ENCODE measurements around the gene TMEM219. TPM values are rescaled to one million over a fixed set of nuclear protein-coding genes. Genes with fewer than 3 reads are reported as not detected.
A peak's percentile ranks its signal among the peaks of the same experiment; 100 is the strongest.
"Not testable (repeated sequence)": the region's sequence is repeated elsewhere in the genome, so short reads cannot be mapped to it uniquely, and the experiment has no call there.

TMEM219 gene
- total and polyA plus RNA-seq, 2 donors (not counting 3 experiments of a cell fraction or from before 2014, with no cell fraction given), result 110 to 182 TPM

- no peak overlapping the region for H3K4me3 ChIP-seq (replicated peaks in 1 of 3; ENCODE audit: insufficient read depth in 1 of 3, low read depth in 1 of 3, low read length in 3 of 3)
- ChIA-PET CTCF (interaction anchor here (0.6 to 2.5 kb wide), 9 partner anchors 10 to 227 kb away, joined by 3 to 11 read pairs (median 5); partner anchors contain the start of genes ASPHD1, TAOK2 and TMEM219), POLR2A (no interaction called here)
- dilution Hi-C loops (cut with MboI; ENCODE audit: extremely low pct_ligation_motif_present, low sequenced_read_pairs) (no loop called here), intact Hi-C loops (cut with micrococcal nuclease) (loop anchor here (5.0 kb wide), 1 partner anchor 105 kb away; the partner anchor contains the start of gene MVP)
- H2AFZ ChIP-seq (ENCODE audit: low read depth, low read length), result no peak overlapping the region
- FAIRE-seq (peak; percentile 46), DNase-seq (ENCODE audit: low read depth, low spot score) (no peak)
- H3K4me1 ChIP-seq (ENCODE audit: control insufficient read depth, extremely low read depth, insufficient read depth, low read length), result peaks cover 15% of the 10 kb centered on the region
- H3K79me2 ChIP-seq (ENCODE audit: control insufficient read depth, insufficient read depth, low read length), result peaks cover 10% of the 10 kb centered on the region
- H3K4me2 ChIP-seq (ENCODE audit: insufficient read depth, low read length), result peak overlapping the region; percentile 77
- no peak overlapping the region for H3K27ac ChIP-seq (ENCODE audit: insufficient read depth, low read depth, low read length)
- H3K9me3 ChIP-seq (replicated peaks; ENCODE audit: control insufficient read depth, insufficient read depth, low read length), result no peaks in the 10 kb centered on the region
- BruUV-seq (replicated peaks), result no TSS peak
- peaks cover 3 to 4% of the 10 kb centered on the region in 2 experiments for H3K36me3 ChIP-seq (ENCODE audit: control insufficient read depth in 2 of 2, extremely low read depth in 1 of 2, insufficient read depth in 2 of 2, low read length in 2 of 2)
- H3K27me3 ChIP-seq (ENCODE audit: control insufficient read depth in 2 of 2, insufficient read depth in 2 of 2, low read length in 2 of 2), result no peaks in the 10 kb centered on the region
- TF ChIP-seq MAX (IDR thresholded peaks at IDR 0.05; ENCODE audit: insufficient read depth, insufficient read length), result no peak
- no peak overlapping the region for H3K9ac ChIP-seq (replicated peaks; ENCODE audit: extremely low read depth, insufficient read depth, low read length)
- no peaks in the 10 kb centered on the region for H3K9me1 ChIP-seq (replicated peaks; ENCODE audit: control insufficient read depth, extremely low read depth, insufficient read depth, low read length)
- H4K20me1 ChIP-seq (replicated peaks; ENCODE audit: control insufficient read depth, extremely low read depth, insufficient read depth, low read length), result no peaks in the 10 kb centered on the region
Observed at GRCh38 chr16:29927070-29927905, 34.6 kb upstream of the TMEM219 start.

DNA sequence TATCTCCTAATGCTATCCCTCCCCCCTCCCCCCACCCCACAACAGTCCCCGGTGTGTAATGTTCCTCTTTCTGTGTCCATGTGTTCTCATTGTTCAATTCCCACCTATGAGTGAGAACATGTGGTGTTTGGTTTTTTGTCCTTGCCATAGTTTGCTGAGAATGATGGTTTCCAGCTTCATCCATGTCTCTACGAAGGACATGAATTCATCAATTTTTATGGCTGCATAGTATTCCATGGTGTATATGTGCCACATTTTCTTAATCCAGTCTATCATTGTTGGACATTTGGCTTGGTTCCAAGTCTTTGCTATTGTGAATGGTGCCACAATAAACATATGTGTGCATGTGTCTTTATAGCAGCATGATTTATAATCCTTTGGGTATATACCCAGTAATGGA is 30.1 kb upstream of the TMEM219 start:
- dilution Hi-C loops (cut with MboI; ENCODE audit: extremely low pct_ligation_motif_present, low sequenced_read_pairs), result not testable (repeated sequence)

More for the DNA sequence above, 30.1 kb upstream of the TMEM219 start:
- H3K9ac ChIP-seq (replicated peaks; ENCODE audit: extremely low read depth, insufficient read depth, low read length); H3K4me2 ChIP-seq (ENCODE audit: insufficient read depth, low read length); DNase-seq (ENCODE audit: low read depth, low spot score); FAIRE-seq; POLR2A ChIA-PET; H3K79me2 ChIP-seq (ENCODE audit: control insufficient read depth, insufficient read depth, low read length); BruUV-seq (replicated peaks); CTCF ChIA-PET; H3K9me1 ChIP-seq (replicated peaks; ENCODE audit: control insufficient read depth, extremely low read depth, insufficient read depth, low read length); intact Hi-C loops (cut with micrococcal nuclease); H3K9me3 ChIP-seq (replicated peaks; ENCODE audit: control insufficient read depth, insufficient read depth, low read length); H3K4me1 ChIP-seq (ENCODE audit: control insufficient read depth, extremely low read depth, insufficient read depth, low read length); H2AFZ ChIP-seq (ENCODE audit: low read depth, low read length); H3K27ac ChIP-seq (ENCODE audit: insufficient read depth, low read depth, low read length); H3K36me3 ChIP-seq (ENCODE audit: control insufficient read depth in 2 of 2, extremely low read depth in 1 of 2, insufficient read depth in 2 of 2, low read length in 2 of 2); H3K4me3 ChIP-seq (replicated peaks in 1 of 3; ENCODE audit: insufficient read depth in 1 of 3, low read depth in 1 of 3, low read length in 3 of 3); H4K20me1 ChIP-seq (replicated peaks; ENCODE audit: control insufficient read depth, extremely low read depth, insufficient read depth, low read length): not testable (repeated sequence)
- H3K27me3 ChIP-seq (ENCODE audit: control insufficient read depth in 2 of 2, insufficient read depth in 2 of 2, low read length in 2 of 2), result peaks cover 11 to 15% of the 10 kb centered on the region in 2 experiments
